H1 (cell line): Measurements from ENCODE around the gene PLCL1. TPM values are rescaled to one million over a fixed set of nuclear protein-coding genes. Genes with fewer than 3 reads are reported as not detected.

Source experiments
- CTCF ChIA-PET: fragments of 300-600 bp; sonication (Branson Sonifier 250); formaldehyde crosslinking; loops from one replicate; lab custom pipeline; 2021; ENCODE audit not compliant: partially characterized antibody; lab: Charles Lee
- POLR2A ChIA-PET: fragments of 300-600 bp; sonication (Branson Sonifier 250); formaldehyde crosslinking; loops from one replicate; lab custom pipeline; 2021; ENCODE audit warnings: inconsistent platforms; ENCODE audit not compliant: partially characterized antibody; lab: Charles Lee
- DNase-seq, 2 experiments: peaks; one replicate each; pipeline versions ENCODE4 v3.0.0 to v3.0.0-alpha.2; 2010 to 2022; ENCODE audit warnings: low spot score in 2 of 2, low read depth in 1 of 2, mixed read lengths in 1 of 2
- FAIRE-seq: peaks from 2 replicates; lab custom pipeline; 2011; peaks lifted over from hg19 to GRCh38; lab: Jason Lieb, UNC
- H2AFZ ChIP-seq: 2 replicates; pipeline ENCODE4 v1.8.1; 2012; ENCODE audit warnings: low read length, inconsistent platforms
- H2AK5ac ChIP-seq: 2 replicates; pipeline ENCODE4 v1.6.1; 2013; ENCODE audit warnings: low read depth, low read length
- H2BK120ac ChIP-seq: replicated peaks from 2 replicates; pipeline ENCODE3; 2013; ENCODE audit warnings: low read depth, low read length, inconsistent platforms
- H2BK12ac ChIP-seq: 2 replicates; pipeline ENCODE4 v1.6.1; 2013; ENCODE audit warnings: low read depth, low read length
- H2BK15ac ChIP-seq: 2 replicates; pipeline ENCODE4 v1.6.1; 2013; ENCODE audit warnings: low read length
- H2BK20ac ChIP-seq: 2 replicates; pipeline ENCODE4 v1.6.1; 2013; ENCODE audit warnings: low read length
- H2BK5ac ChIP-seq: 2 replicates; pipeline ENCODE4 v1.6.1; 2013; ENCODE audit warnings: low read depth, low read length
- H3K14ac ChIP-seq: 2 replicates; pipeline ENCODE4 v1.6.1; 2013; ENCODE audit warnings: inconsistent platforms; ENCODE audit not compliant: insufficient read length
- H3K18ac ChIP-seq: 2 replicates; pipeline ENCODE4 v1.6.1; 2013; ENCODE audit warnings: low read length; ENCODE audit errors: extremely low read depth
- H3K23ac ChIP-seq: 2 replicates; pipeline ENCODE4 v1.6.1; 2013; ENCODE audit warnings: inconsistent platforms; ENCODE audit not compliant: insufficient read length
- H3K23me2 ChIP-seq: 2 replicates; pipeline ENCODE4 v1.6.1; 2013; ENCODE audit warnings: low read depth, low read length
- H3K27ac ChIP-seq: 2 replicates; pipeline ENCODE4 v1.6.1; 2011; ENCODE audit warnings: low read depth, low read length, inconsistent platforms
- H3K27me3 ChIP-seq, 4 experiments: replicated peaks in 1 of 4; 1 replicate in 1 of 4; 2 replicates in 3 of 4; pipeline versions ENCODE4 v1.6.1 to v1.8.1; 2011 to 2013; ENCODE audit warnings: low read length in 3 of 4, mild to moderate bottlenecking in 3 of 4, inconsistent platforms in 2 of 4, mixed read lengths in 2 of 4, moderate library complexity in 1 of 4; ENCODE audit not compliant: control insufficient read depth in 3 of 4, insufficient read depth in 3 of 4; ENCODE audit errors: extremely low read depth in 1 of 4
- H3K36me3 ChIP-seq, 4 experiments: 2 replicates each; pipeline versions ENCODE4 v1.6.1 to v1.8.1; 2011 to 2013; ENCODE audit warnings: mild to moderate bottlenecking in 4 of 4, low read length in 3 of 4, moderate library complexity in 2 of 4, control low read depth in 1 of 4, inconsistent platforms in 1 of 4; ENCODE audit not compliant: insufficient read depth in 4 of 4, control insufficient read depth in 2 of 4
- H3K4ac ChIP-seq: replicated peaks from 2 replicates; pipeline ENCODE3; 2013; ENCODE audit warnings: low read length, low read depth, mixed read lengths, inconsistent platforms; ENCODE audit not compliant: insufficient read length
- H3K4me1 ChIP-seq, 4 experiments: replicated peaks in 1 of 4; 1 replicate in 1 of 4; 2 replicates in 3 of 4; pipeline versions ENCODE4 v1.6.1 to v1.8.1; 2011 to 2013; ENCODE audit warnings: low read length in 3 of 4, inconsistent platforms in 2 of 4, mixed read lengths in 1 of 4; ENCODE audit not compliant: insufficient read depth in 4 of 4, control insufficient read depth in 3 of 4
- H3K4me2 ChIP-seq, 2 experiments: 2 replicates each; pipeline versions ENCODE4 v1.6.1 to v1.8.1; 2011 to 2013; ENCODE audit warnings: low read depth in 2 of 2, low read length in 2 of 2, control low read depth in 1 of 2, inconsistent platforms in 1 of 2, mild to moderate bottlenecking in 1 of 2; ENCODE audit not compliant: insufficient read depth in 1 of 2
- H3K4me3 ChIP-seq, 4 experiments: fragments of 200-600, 300-600 bp in 1 of 4; sonication (generic), shearing (Covaris generic), sonication (Bioruptor Twin) in 1 of 4; 2 replicates each; pipeline versions ENCODE4 v1.5.1 to v1.8.1; 2011 to 2016; ENCODE audit warnings: low read length in 4 of 4, low read depth in 3 of 4, control low read depth in 2 of 4, inconsistent platforms in 2 of 4, mild to moderate bottlenecking in 2 of 4, mixed read lengths in 1 of 4, moderate library complexity in 1 of 4; ENCODE audit not compliant: insufficient read depth in 2 of 4; ENCODE audit errors: extremely low read depth in 1 of 4
- H3K56ac ChIP-seq: replicated peaks from 2 replicates; pipeline ENCODE3; 2013; ENCODE audit warnings: low read depth, mild to moderate bottlenecking, mixed read lengths, low read length, inconsistent platforms; ENCODE audit not compliant: insufficient read length
- H3K79me1 ChIP-seq: 2 replicates; pipeline ENCODE4 v1.6.1; 2013; ENCODE audit warnings: low read depth, low read length, control low read depth
- H3K79me2 ChIP-seq, 2 experiments: 2 replicates each; pipeline versions ENCODE4 v1.6.1 to v1.8.1; 2012 to 2013; ENCODE audit warnings: low read length in 2 of 2, mild to moderate bottlenecking in 2 of 2, inconsistent platforms in 1 of 2; ENCODE audit not compliant: insufficient read depth in 2 of 2, control insufficient read depth in 1 of 2
- H3K9ac ChIP-seq, 4 experiments: replicated peaks in 1 of 4; 1 replicate in 1 of 4; 2 replicates in 3 of 4; pipeline versions ENCODE4 v1.6.1 to v1.8.1; 2011 to 2013; ENCODE audit warnings: low read depth in 3 of 4, low read length in 3 of 4, control low read depth in 2 of 4, mild to moderate bottlenecking in 2 of 4, moderate library complexity in 2 of 4, inconsistent platforms in 1 of 4; ENCODE audit errors: extremely low read depth in 1 of 4
- H3K9me3 ChIP-seq, 2 experiments: 2 replicates each; pipeline versions ENCODE4 v1.6.1 to v1.8.1; 2012 to 2013; ENCODE audit warnings: mild to moderate bottlenecking in 2 of 2, moderate library complexity in 2 of 2, control low read depth in 1 of 2, inconsistent platforms in 1 of 2, low read depth in 1 of 2, low read length in 1 of 2, mixed read lengths in 1 of 2; ENCODE audit not compliant: insufficient read depth in 2 of 2
- H4K20me1 ChIP-seq, 2 experiments: replicated peaks in 1 of 2; 2 replicates each; pipeline versions ENCODE3 to v1.8.1; 2011 to 2013; ENCODE audit warnings: inconsistent platforms in 2 of 2, low read length in 2 of 2, mild to moderate bottlenecking in 1 of 2; ENCODE audit not compliant: insufficient read depth in 2 of 2, control insufficient read depth in 1 of 2
- H4K5ac ChIP-seq: 2 replicates; pipeline ENCODE4 v1.6.1; 2013; ENCODE audit warnings: low read length, low read depth, mixed read lengths, inconsistent platforms; ENCODE audit not compliant: insufficient read length
- H4K8ac ChIP-seq: 2 replicates; pipeline ENCODE4 v1.8.0; 2013; ENCODE audit warnings: mild to moderate bottlenecking, moderate library complexity, low read length, inconsistent platforms; ENCODE audit not compliant: insufficient read depth; ENCODE audit errors: extremely low read depth
- H4K91ac ChIP-seq: replicated peaks from 2 replicates; pipeline ENCODE3; 2013; ENCODE audit warnings: low read length, mixed read lengths, inconsistent platforms; ENCODE audit not compliant: insufficient read length
- CREB1 ChIP-seq: IDR thresholded peaks from 2 replicates; pipeline ENCODE4 v1.6.1; 2012; ENCODE audit warnings: inconsistent platforms
- GTF2F1 ChIP-seq: IDR thresholded peaks from 2 replicates; pipeline ENCODE4 v1.6.1; 2012; ENCODE audit warnings: low read depth, low read length, improper control_type of control experiment, borderline replicate concordance
- HDAC6 ChIP-seq: IDR thresholded peaks from one replicate; pipeline ENCODE4 v1.7.1; 2012; ENCODE audit warnings: low read depth, mild to moderate bottlenecking, inconsistent platforms, low read length, moderate library complexity
- POLR2AphosphoS5 ChIP-seq: IDR thresholded peaks from 2 replicates; pipeline ENCODE4 v1.6.1; 2011; ENCODE audit warnings: low read depth, low read length
- RBBP5 ChIP-seq: IDR thresholded peaks from 2 replicates; pipeline ENCODE4 v1.7.1; 2012; ENCODE audit warnings: low read depth, mild to moderate bottlenecking, inconsistent platforms, low read length, moderate library complexity, borderline replicate concordance
- RNF2 ChIP-seq: fragments of 200-900, 300-1000 bp; sonication (generic); IDR thresholded peaks from 2 replicates; pipeline ENCODE4 v1.7.1; 2016; ENCODE audit warnings: borderline replicate concordance, low read depth, mild to moderate bottlenecking, antibody characterized with exemption, low read length; ENCODE audit not compliant: poor library complexity, severe bottlenecking; ENCODE audit errors: missing control alignments
- SIRT6 ChIP-seq: IDR thresholded peaks from one replicate; pipeline ENCODE4 v1.7.1; 2012; ENCODE audit warnings: low read length, inconsistent platforms
- SIX5 ChIP-seq: IDR thresholded peaks from 2 replicates; pipeline ENCODE4 v1.6.1; 2011; ENCODE audit warnings: mild to moderate bottlenecking, low read depth, low read length
- SRF ChIP-seq: IDR thresholded peaks from 2 replicates; pipeline ENCODE4 v1.6.1; 2011; ENCODE audit warnings: mild to moderate bottlenecking, low read depth, low read length, moderate library complexity
- WGBS, 2 experiments: shearing (Covaris generic) in 1 of 2; methylation state at CpG; one replicate each; pipeline versions ENCODE4 v1.1.6 to v1.1.7; 2013 to 2015; ENCODE audit warnings: low lambda C conversion rate in 2 of 2, mixed read lengths in 2 of 2, inconsistent platforms in 1 of 2, low coverage in 1 of 2, missing lambda C conversion rate in 1 of 2; ENCODE audit not compliant: insufficient replicate concordance in 2 of 2, insufficient coverage in 1 of 2, insufficient read length in 1 of 2; ENCODE audit errors: extremely low coverage in 1 of 2, missing lambda C conversion rate in 1 of 2; 5-methylcytosine and 5-hydroxymethylcytosine counted together
- polyA plus RNA-seq, 7 experiments: library from polyadenylated mRNA; depleted of rRNA in 3 of 7; stranded (reverse) in 5 of 7; unstranded in 2 of 7; fragments of >200 nt in 5 of 7; fragments of 200-250 nt in 2 of 7; gene quantifications; 1 replicate in 5 of 7; 2 replicates in 1 of 7; 4 replicates in 1 of 7; pipeline versions ENCODE4 v1.2.1 to v1.2.3, GENCODE V29; 2011 to 2013; ENCODE audit warnings: missing spikeins in 2 of 7, mixed read lengths in 2 of 7
- total RNA-seq: library from RNA; stranded (reverse); fragmentation: NEBNext Ultra II Directional; extraction: Animal tissue kit (Norgen Biotek cat#: 25700); gene quantifications from 2 replicates; pipeline ENCODE4 v1.2.1, GENCODE V29; 2021
- TF ChIP-seq, protein P1 (sequence below): IDR thresholded peaks from 2 replicates; pipeline ENCODE4 v1.6.1; 2011; ENCODE audit warnings: low read depth, mild to moderate bottlenecking, low read length; ENCODE audit not compliant: insufficient read depth
- TF ChIP-seq, protein P2 (sequence below): IDR thresholded peaks from 2 replicates; pipeline ENCODE4 v1.6.1; 2011; ENCODE audit warnings: low read length, improper control_type of control experiment

PLCL1 gene
- total and polyA plus RNA-seq, 2 of the 8 experiments (the other 6 are each of a cell fraction or from before 2014, with no cell fraction given): not detected

DNA sequence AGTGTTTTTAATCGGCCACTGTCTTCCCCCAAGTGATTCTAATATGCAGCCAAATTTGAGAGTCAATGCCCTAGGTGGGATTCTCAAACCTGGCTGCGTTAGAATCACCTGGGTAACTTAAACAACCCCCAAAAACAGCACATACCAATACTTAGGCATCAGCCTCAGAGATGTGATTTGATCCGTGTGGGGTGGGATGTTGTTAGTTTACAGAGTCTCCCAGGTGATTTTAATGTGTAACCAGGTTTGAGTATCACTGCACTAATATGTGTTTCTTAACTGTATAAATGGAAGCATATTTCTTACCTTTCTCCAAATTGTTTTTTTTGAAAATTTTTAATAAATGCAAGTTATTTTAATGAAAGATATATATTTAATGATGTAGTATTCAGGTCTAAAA lies 135.4 kb downstream of the PLCL1 start:
- no peak overlapping the region for H2BK5ac ChIP-seq
- H3K4me2 ChIP-seq: no peak overlapping the region
- peaks cover 0 to 1% (median 0%) of the 10 kb centered on the region in 4 experiments; a peak in 1 of 7 replicates for H3K27me3 ChIP-seq
- 85% methylated on average over 3 of the region's 3 CpGs; no CpG with 5 or more reads in 1 of the 2 experiments for WGBS, 2 experiments
- POLR2A ChIA-PET: no interaction called here
- H4K8ac ChIP-seq: no peak overlapping the region
- H3K18ac ChIP-seq: no peak overlapping the region
- H2BK120ac ChIP-seq: no peak overlapping the region
- H2BK15ac ChIP-seq: no peak overlapping the region
- H3K23me2 ChIP-seq: no peaks in the 10 kb centered on the region
- no peak overlapping the region for H3K23ac ChIP-seq
- no peak overlapping the region for H3K9ac ChIP-seq
- no peak for DNase-seq
- no peaks in the 10 kb centered on the region for H3K9me3 ChIP-seq
- H3K36me3 ChIP-seq: no peaks in the 10 kb centered on the region
- H2AK5ac ChIP-seq: no peak overlapping the region
- no peak overlapping the region for H3K4ac ChIP-seq
- H4K5ac ChIP-seq: no peak overlapping the region
- no peak for FAIRE-seq
- no peak overlapping the region for H3K56ac ChIP-seq
- no peaks in the 10 kb centered on the region for H3K4me1 ChIP-seq
- CTCF ChIA-PET: no interaction called here
- H3K79me2 ChIP-seq: no peaks in the 10 kb centered on the region
- TF ChIP-seq HDAC6 (no peak), SRF (no peak), RNF2 (no peak), SIRT6 (no peak), CREB1 (no peak), POLR2AphosphoS5 (no peak), SIX5 (no peak), GTF2F1 (no peak), RBBP5 (no peak)
- TF ChIP-seq, protein P1, sequence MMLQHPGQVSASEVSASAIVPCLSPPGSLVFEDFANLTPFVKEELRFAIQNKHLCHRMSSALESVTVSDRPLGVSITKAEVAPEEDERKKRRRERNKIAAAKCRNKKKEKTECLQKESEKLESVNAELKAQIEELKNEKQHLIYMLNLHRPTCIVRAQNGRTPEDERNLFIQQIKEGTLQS: no peak
- TF ChIP-seq, protein P2, sequence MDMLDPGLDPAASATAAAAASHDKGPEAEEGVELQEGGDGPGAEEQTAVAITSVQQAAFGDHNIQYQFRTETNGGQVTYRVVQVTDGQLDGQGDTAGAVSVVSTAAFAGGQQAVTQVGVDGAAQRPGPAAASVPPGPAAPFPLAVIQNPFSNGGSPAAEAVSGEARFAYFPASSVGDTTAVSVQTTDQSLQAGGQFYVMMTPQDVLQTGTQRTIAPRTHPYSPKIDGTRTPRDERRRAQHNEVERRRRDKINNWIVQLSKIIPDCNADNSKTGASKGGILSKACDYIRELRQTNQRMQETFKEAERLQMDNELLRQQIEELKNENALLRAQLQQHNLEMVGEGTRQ: no peak
- H2BK20ac ChIP-seq: no peak overlapping the region
- H3K14ac ChIP-seq: no peak overlapping the region
- H3K27ac ChIP-seq: no peak overlapping the region
- H2BK12ac ChIP-seq: no peak overlapping the region
- no peak overlapping the region for H4K91ac ChIP-seq
- H4K20me1 ChIP-seq: no peaks in the 10 kb centered on the region
- no peak overlapping the region for H2AFZ ChIP-seq
- H3K79me1 ChIP-seq: no peaks in the 10 kb centered on the region
- H3K4me3 ChIP-seq: no peak overlapping the region
